Stimulated activated effector memory CD8-positive, alpha-beta T cell treated with anti-CD3 and anti-CD28 coated beads, Interleukin-12 subunit alpha, Interleukin-12 subunit beta, amount 100 ng/mL, for 72 hours (primary cell): ENCODE results near the gene CHCHD2.
A peak's percentile ranks its signal among the peaks of the same experiment; 100 is the strongest.
"Not testable (repeated sequence)": the region's sequence is repeated elsewhere in the genome, so short reads cannot be mapped to it uniquely, and the experiment has no call there.

Experiments used
- ATAC-seq: fragments of 150-1000 bp; cut with Tn5 transposase; 2 replicates; pipeline ENCODE4 v1.10.0; 2021
- DNase-seq, 2 donors: peaks; one replicate each; pipeline ENCODE4 v3.0.0; 2021 to 2022; ENCODE audit warnings: low spot score in 2 of 2
- H3K27ac Mint-ChIP-seq: one replicate; pipeline ENCODE4 v1.8.0; 2022; ENCODE audit warnings: mild to moderate bottlenecking, mixed read lengths
- H3K36me3 Mint-ChIP-seq: one replicate; pipeline ENCODE4 v1.8.0; 2022; ENCODE audit warnings: mild to moderate bottlenecking, mixed read lengths
- H3K4me1 Mint-ChIP-seq: one replicate; pipeline ENCODE4 v1.8.0; 2022; ENCODE audit warnings: mixed read lengths
- H3K4me3 Mint-ChIP-seq: one replicate; pipeline ENCODE4 v1.8.0; 2022; ENCODE audit warnings: mild to moderate bottlenecking, mixed read lengths
- H3K9me3 Mint-ChIP-seq: one replicate; pipeline ENCODE4 v1.8.0; 2022; ENCODE audit warnings: mixed read lengths

CHCHD2 gene

GRCh38 chr7:56097700-56098099, 8.6 kb downstream of the CHCHD2 start:
- ATAC-seq (no peak), DNase-seq (no peak)
- H3K4me1 Mint-ChIP-seq, result no peaks in the 10 kb centered on the region
- H3K9me3 Mint-ChIP-seq, result no peaks in the 10 kb centered on the region
- no peak overlapping the region for H3K27ac Mint-ChIP-seq
- peaks cover 74% of the 10 kb centered on the region for H3K36me3 Mint-ChIP-seq
- H3K4me3 Mint-ChIP-seq, result no peak overlapping the region

GRCh38 chr7:56092789-56093531, 13.3 kb downstream of the CHCHD2 start, which contains the start of gene PHKG1:
PHKG1 (minus strand) TSS chr7:56092952; CDS start chr7:56088941, 4,011 bp downstream.
- Mint-ChIP-seq H3K4me1 (no peaks in the 10 kb centered on the region), H3K27ac (peak within 1 kb of the TSS; percentile 83), H3K4me3 (no peak within 1 kb of the TSS), H3K36me3 (peaks cover 45% of the 10 kb centered on the region), H3K9me3 (no peaks in the 10 kb centered on the region)
- no peak for DNase-seq
- ATAC-seq, result peak; percentile 40

DNA sequence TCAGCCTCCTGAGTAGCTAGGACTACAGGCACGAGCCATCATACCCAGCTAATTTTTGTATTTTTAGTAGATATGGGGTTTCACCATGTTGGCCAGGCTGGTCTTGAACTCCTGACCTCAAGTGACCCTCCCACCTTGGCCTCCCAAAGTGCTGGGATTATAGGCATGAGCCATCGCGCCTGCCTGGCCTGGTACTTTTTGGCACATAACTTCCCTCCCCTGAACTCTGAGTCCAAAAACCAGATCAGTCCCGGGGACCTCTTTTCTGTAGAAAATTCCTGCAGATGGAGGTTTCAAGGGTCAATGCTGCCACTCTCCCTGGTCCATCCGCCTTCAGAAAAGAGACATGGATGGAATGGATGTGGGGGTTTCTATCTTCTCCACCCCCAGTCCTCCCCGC, 13.9 kb downstream of the CHCHD2 start:
- not testable (repeated sequence) for ATAC-seq, H3K4me3 Mint-ChIP-seq, H3K9me3 Mint-ChIP-seq, DNase-seq, H3K4me1 Mint-ChIP-seq
- Mint-ChIP-seq H3K36me3 (peaks cover 45% of the 10 kb centered on the region), H3K27ac (peak overlapping the region; percentile 83)

- peak overlapping the region; percentile 83 for H3K27ac Mint-ChIP-seq
- H3K4me1 Mint-ChIP-seq, result no peaks in the 10 kb centered on the region
- DNase-seq, result no peak
- ATAC-seq, result peak; percentile 31
- H3K4me3 Mint-ChIP-seq, result no peak overlapping the region
- H3K9me3 Mint-ChIP-seq, result no peaks in the 10 kb centered on the region
- peaks cover 45% of the 10 kb centered on the region for H3K36me3 Mint-ChIP-seq
Measured at GRCh38 chr7:56091591-56091990, 14.7 kb downstream of the CHCHD2 start.

DNA sequence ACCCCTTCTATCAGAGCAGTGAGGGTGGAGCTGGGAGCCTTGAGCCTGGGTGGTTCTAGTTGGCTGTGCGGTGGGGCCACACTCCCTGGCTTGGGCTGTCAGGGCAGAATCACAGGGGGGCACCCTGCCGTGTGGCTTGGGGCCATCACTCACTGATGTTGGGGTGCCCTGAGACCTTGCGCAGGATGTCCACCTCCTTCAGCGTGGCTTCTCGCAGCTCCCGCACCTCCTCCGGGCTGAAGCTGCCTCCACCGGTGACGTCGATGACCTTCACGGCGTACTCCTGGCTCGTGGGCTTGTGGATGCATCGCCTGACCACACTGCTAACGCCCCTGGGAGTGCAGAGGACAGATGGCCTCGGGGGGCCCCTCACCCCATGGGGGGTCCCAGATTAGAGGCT, 18.8 kb downstream of the CHCHD2 start:
- H3K4me3 Mint-ChIP-seq, result no peak overlapping the region
- ATAC-seq, result no peak
- peaks cover 39% of the 10 kb centered on the region for H3K36me3 Mint-ChIP-seq
- H3K4me1 Mint-ChIP-seq, result no peaks in the 10 kb centered on the region
- no peaks in the 10 kb centered on the region for H3K9me3 Mint-ChIP-seq
- H3K27ac Mint-ChIP-seq, result no peak overlapping the region
- DNase-seq, result no peak

DNA sequence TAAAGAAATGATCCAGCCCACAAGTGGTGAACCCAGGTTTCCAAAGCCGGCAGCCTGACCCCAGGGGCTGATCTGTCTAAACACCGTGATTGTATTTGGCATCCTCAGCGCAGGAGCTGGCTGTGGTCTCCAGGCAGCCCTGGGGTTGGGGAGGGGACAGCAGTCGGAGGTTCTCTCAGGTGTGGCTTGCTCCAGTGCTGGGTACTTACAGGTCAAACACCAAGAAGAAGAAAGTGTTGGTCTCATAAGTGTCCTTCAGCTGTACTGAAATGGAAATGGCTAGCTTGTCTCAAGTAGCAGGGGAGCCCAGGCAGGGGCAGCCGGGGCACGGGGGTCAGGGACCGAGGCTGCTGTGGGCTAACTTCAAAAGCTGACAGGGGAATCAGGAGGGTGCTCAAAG, 19.5 kb downstream of the CHCHD2 start:
- Mint-ChIP-seq H3K27ac (no peak overlapping the region), H3K4me3 (no peak overlapping the region), H3K4me1 (peaks cover 5% of the 10 kb centered on the region), H3K9me3 (no peaks in the 10 kb centered on the region), H3K36me3 (peaks cover 45% of the 10 kb centered on the region)
- ATAC-seq (no peak), DNase-seq (no peak)

DNA sequence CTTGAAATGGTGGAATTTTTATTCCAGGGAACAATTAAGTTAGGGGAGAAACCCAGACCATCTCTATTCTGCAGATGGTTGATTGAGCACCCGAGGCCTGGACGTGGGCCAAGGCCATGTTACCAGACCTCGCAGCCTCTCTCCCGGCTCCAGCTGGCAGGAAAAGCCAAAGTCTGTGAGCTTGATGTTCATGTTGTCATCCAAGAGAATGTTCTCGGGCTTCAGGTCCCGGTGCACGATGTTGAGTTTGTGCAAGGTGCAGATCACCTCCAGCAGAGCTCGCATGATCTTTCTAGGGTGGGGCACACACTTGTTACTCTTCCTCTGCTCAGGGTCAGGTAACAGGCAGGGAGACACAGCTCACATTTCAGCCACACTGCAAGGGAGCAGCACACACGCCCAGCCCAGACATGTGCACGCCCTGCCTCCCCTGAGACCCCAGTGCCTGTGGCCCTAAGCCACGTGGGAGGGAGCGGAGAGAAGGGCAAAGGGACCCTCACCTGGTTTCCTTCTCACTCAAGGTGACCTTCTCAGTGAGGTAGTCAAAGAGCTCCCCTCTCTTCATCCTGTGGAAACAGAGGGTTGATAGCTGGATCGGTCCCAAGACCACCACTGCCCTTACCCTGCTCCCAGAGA, 23.0 kb downstream of the CHCHD2 start:
- peaks cover 54% of the 10 kb centered on the region for H3K36me3 Mint-ChIP-seq
- ATAC-seq (no peak), DNase-seq (no peak)
- H3K4me1 Mint-ChIP-seq, result peaks cover 5% of the 10 kb centered on the region
- H3K27ac Mint-ChIP-seq, result peak overlapping the region; percentile 26
- H3K9me3 Mint-ChIP-seq, result no peaks in the 10 kb centered on the region
- H3K4me3 Mint-ChIP-seq, result no peak overlapping the region

DNA sequence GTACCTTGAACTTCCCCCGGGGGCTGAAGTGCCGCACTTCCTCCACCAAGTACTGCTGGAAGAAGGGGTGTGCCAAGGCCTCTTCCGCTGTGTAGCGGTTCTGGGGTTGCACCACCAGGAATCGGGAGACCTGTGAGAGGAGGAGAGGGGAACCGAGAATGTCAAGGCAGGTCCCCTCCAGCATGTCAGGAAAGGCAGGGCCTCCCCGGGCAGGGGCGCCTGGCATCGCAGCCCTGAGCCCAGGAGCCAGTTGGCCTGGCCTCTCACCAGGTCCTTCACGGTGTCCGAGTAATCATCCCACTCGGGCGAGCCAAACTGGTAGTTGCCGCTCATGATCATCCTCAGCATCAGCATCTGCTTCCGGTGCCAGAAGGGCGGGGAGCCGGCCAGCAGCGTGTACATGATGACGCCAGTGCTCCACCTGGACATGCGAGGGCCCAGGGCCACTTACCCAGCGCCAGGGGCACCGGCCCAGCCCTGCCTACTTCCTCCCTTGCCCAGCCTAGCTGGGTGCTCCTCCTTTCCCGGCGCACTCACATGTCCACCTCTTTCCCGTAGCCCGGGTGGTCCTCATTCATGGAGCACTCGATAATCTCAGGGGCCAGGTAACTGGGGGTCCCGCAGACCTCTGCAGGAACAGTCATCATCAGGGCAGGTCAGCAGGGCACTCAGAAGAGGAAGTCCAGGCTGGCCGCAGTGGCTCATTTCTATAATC, 24.5 kb downstream of the CHCHD2 start:
- peaks cover 5% of the 10 kb centered on the region for H3K4me1 Mint-ChIP-seq
- H3K36me3 Mint-ChIP-seq, result peaks cover 48% of the 10 kb centered on the region
- H3K9me3 Mint-ChIP-seq, result no peaks in the 10 kb centered on the region
- H3K27ac Mint-ChIP-seq, result peak overlapping the region; percentile 45
- H3K4me3 Mint-ChIP-seq, result no peak overlapping the region
- no peak for DNase-seq
- no peak for ATAC-seq

DNA sequence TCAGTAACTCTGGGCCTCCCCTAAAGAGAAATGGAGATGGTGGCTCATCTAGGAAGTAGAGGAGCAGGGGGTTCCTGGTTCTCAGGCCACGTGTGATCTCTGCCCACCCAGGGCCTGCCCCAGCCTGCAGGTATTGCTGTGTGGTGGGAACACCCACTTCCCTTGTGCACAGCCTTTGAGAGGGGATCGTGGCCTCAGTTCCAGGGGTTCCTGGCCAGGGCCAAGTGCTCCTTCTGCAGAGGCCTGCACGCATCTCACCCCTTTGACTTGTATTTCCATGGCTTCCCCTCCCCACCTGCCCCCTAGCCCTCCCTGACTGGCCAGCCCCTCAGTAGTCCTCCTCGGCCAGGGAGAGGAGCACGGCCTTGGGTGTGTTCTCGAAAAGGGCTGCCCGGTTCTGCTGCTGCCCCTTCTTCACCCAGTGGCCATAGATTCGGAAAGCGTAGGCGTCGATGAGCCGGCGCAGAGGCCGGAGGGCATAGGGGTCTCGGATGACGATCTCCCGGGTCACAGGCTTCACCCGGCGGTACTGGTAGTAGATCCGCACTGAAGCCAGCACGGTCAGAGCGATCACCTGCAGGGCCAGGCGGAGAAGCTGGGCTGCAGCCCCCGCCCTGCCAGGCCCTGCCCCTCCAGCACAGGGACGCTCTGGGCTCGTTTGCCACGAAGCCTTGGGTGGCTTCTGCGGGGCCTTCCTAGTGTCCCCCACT, 25.4 kb downstream of the CHCHD2 start:
- H3K4me1 Mint-ChIP-seq, ATAC-seq, DNase-seq, H3K9me3 Mint-ChIP-seq, H3K4me3 Mint-ChIP-seq: not testable (repeated sequence)
- peak overlapping the region; percentile 77 for H3K27ac Mint-ChIP-seq
- peaks cover 51% of the 10 kb centered on the region for H3K36me3 Mint-ChIP-seq

DNA sequence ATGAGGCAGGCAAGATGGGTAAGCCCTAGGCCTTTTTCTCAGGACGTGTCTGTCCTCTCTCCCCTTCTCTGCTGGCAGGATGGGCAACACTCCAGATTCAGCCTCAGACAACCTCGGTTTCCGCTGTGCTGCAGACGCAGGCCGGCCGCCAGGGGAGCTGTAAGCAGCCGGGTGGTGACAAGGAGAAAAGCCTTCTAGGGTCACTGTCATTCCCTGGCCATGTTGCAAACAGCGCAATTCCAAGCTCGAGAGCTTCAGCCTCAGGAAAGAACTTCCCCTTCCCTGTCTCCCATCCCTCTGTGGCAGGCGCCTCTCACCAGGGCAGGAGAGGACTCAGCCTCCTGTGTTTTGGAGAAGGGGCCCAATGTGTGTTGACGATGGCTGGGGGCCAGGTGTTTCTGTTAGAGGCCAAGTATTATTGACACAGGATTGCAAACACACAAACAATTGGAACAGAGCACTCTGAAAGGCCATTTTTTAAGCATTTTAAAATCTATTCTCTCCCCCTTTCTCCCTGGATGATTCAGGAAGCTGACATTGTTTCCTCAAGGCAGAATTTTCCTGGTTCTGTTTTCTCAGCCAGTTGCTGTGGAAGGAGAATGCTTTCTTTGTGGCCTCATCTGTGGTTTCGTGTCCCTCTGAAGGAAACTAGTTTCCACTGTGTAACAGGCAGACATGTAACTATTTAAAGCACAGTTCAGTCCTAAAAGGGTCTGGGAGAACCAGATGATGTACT, 26.7 kb downstream of the CHCHD2 start:
- Mint-ChIP-seq H3K36me3 (peaks cover 61% of the 10 kb centered on the region), H3K27ac (peak overlapping the region; percentile 75), H3K4me3 (no peak overlapping the region), H3K9me3 (no peaks in the 10 kb centered on the region), H3K4me1 (peaks cover 5% of the 10 kb centered on the region)
- ATAC-seq (no peak), DNase-seq (no peak)

DNA sequence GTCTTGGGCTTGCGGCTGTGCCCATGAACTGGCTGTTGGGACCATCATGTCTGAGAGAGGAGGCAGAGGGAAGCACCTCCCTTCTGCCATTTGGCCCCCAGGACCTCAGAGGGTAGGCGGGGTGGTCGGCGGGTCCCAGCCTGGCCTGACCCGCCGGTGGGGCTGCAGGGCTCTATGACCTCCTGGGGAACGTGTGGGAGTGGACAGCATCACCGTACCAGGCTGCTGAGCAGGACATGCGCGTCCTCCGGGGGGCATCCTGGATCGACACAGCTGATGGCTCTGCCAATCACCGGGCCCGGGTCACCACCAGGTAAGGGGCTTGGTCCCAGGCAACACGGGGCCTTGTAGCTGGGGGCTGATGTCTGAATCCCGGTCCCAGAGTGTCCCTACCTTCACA, 28.1 kb downstream of the CHCHD2 start:
- Mint-ChIP-seq H3K4me1 (peaks cover 12% of the 10 kb centered on the region), H3K4me3 (no peak overlapping the region), H3K9me3 (no peaks in the 10 kb centered on the region), H3K27ac (peak overlapping the region; percentile 75), H3K36me3 (peaks cover 75% of the 10 kb centered on the region)
- DNase-seq (no peak), ATAC-seq (no peak)

DNA sequence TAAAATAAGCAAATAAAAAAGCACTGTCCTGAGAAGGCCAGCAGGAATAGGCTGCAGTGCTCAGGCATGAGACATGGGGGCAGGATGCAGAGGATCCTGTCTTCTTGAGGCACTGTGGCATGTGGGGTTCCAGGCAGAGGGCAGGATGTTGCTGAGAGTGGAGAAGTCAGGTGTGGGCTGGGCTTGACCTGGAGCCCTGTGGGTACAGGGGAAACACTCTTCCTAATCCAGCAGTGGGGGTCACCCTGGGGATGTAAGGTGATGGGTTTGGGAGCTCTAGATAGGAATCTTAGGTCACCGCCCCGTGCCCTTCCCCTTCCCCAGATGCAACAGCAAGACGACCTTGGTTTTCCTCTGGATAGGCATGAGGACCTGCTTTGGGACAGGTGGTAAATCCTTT, 28.6 kb downstream of the CHCHD2 start:
- DNase-seq (no peak), ATAC-seq (no peak)
- Mint-ChIP-seq H3K27ac (no peak overlapping the region), H3K4me3 (no peak overlapping the region), H3K36me3 (peaks cover 80% of the 10 kb centered on the region), H3K9me3 (no peaks in the 10 kb centered on the region), H3K4me1 (peaks cover 18% of the 10 kb centered on the region)

- Mint-ChIP-seq H3K4me1 (peaks cover 12% of the 10 kb centered on the region), H3K36me3 (peaks cover 90% of the 10 kb centered on the region), H3K9me3 (no peaks in the 10 kb centered on the region), H3K4me3 (no peak overlapping the region), H3K27ac (peak overlapping the region; percentile 9)
- ATAC-seq, result peak; percentile 87
- peak; percentile 69 to 88 for DNase-seq
Measured at GRCh38 chr7:56074371-56074791, 31.9 kb downstream of the CHCHD2 start.

GRCh38 chr7:56066376-56066775, 39.9 kb downstream of the CHCHD2 start:
- Mint-ChIP-seq H3K36me3 (peaks cover 91% of the 10 kb centered on the region), H3K27ac (peak overlapping the region; percentile 30), H3K4me1 (peaks cover 33% of the 10 kb centered on the region)
- H3K9me3 Mint-ChIP-seq, ATAC-seq, H3K4me3 Mint-ChIP-seq, DNase-seq: not testable (repeated sequence)
